Uterus (tissue), 2 donors: Measurements from ENCODE around the gene ZBTB46.

Experiments
- POLR2A ChIP-seq, 2 donors: fragments of 450-650 bp; IDR thresholded peaks; one replicate each; pipeline ENCODE4 v1.6.1; 2016; ENCODE audit warnings: antibody characterized with exemption in 2 of 2, mild to moderate bottlenecking in 1 of 2, moderate library complexity in 1 of 2
- TF ChIP-seq, protein P1 (sequence below), 4 experiments: fragments of 200-600 bp in 2 of 4; fragments of 450-650 bp in 2 of 4; sonication (generic) in 2 of 4; IDR thresholded peaks; one replicate each; pipeline ENCODE4 v1.5.1; 2016 to 2019; ENCODE audit warnings: antibody characterized with exemption in 4 of 4, mild to moderate bottlenecking in 2 of 4, moderate library complexity in 1 of 4

DNA sequence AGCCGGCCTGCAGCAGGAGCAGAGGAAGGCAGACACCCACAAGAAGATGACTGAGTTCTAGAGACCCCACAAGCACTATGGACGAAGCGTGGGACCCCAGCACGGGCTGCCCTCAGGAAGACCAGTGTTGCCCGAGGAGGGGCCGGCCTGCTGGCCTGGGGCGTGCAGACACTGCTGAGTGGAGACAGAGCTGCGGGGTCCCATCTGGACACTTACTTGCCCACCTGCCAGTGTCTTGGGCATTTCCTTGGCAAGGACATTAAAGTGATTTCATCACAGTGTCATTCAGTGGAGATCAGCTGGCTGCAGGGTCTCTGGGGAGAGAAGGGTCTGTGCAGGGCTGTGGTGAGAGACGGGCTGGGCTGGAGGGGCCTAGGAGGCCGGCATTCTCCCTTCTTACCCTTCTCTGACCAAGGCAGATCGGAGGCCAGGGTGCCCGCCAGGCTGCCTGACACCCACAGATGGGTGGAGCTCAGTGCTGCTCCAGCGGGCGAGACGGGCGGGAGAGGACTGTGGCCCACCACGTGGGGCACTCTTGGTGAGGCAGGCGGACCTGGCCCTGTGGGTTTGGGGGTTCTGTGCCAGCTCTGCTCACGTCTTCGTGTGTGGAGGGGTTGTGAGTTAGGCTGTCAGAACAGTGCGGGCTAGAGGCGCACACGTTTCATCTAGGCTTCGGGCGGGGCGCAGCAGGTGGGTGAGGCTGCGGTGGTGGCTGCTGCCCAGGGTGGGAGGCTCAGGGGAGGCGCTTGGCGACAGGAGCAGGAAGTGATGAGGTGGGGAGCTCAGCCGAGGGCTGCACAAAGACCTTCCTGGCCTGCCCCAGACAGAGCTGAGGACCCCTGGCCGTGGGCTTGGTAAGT, 95.0 kb downstream of the ZBTB46 start, which contains the start of gene LIME1:
- no peak for TF ChIP-seq POLR2A (IDR thresholded peaks at IDR 0.05)
- TF ChIP-seq, protein P1, sequence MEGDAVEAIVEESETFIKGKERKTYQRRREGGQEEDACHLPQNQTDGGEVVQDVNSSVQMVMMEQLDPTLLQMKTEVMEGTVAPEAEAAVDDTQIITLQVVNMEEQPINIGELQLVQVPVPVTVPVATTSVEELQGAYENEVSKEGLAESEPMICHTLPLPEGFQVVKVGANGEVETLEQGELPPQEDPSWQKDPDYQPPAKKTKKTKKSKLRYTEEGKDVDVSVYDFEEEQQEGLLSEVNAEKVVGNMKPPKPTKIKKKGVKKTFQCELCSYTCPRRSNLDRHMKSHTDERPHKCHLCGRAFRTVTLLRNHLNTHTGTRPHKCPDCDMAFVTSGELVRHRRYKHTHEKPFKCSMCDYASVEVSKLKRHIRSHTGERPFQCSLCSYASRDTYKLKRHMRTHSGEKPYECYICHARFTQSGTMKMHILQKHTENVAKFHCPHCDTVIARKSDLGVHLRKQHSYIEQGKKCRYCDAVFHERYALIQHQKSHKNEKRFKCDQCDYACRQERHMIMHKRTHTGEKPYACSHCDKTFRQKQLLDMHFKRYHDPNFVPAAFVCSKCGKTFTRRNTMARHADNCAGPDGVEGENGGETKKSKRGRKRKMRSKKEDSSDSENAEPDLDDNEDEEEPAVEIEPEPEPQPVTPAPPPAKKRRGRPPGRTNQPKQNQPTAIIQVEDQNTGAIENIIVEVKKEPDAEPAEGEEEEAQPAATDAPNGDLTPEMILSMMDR (IDR thresholded peaks at IDR 0.05): no peak
